NCI-H1436 (cell line): ENCODE measurements around the gene C21orf91.

Experiments
- DNase-seq: peaks from one replicate; lab custom pipeline; 2025; lab: John Stamatoyannopoulos, UW

The C21orf91 gene

GRCh38 chr21:17819114-17819876, at the start of gene C21orf91:
Gene C21orf91 (minus strand): TSS chr21:17819356. CDS start chr21:17818318, 1,038 bp downstream.
- DNase-seq: peak; percentile 84

GRCh38 chr21:17866590-17866989, 47.4 kb upstream of the C21orf91 start:
- DNase-seq: no peak

GRCh38 chr21:17859661-17860060, 40.5 kb upstream of the C21orf91 start:
- no peak for DNase-seq

- no peak for DNase-seq
Observed at GRCh38 chr21:17858747-17859146, 39.6 kb upstream of the C21orf91 start.

- DNase-seq: no peak
Observed at GRCh38 chr21:17854745-17855144, 35.6 kb upstream of the C21orf91 start.

- no peak for DNase-seq
Observed at GRCh38 chr21:17853393-17854275, 34.5 kb upstream of the C21orf91 start.

- no peak for DNase-seq
Observed at GRCh38 chr21:17848228-17848627, 29.1 kb upstream of the C21orf91 start.

GRCh38 chr21:17841103-17841502, 21.9 kb upstream of the C21orf91 start:
- no peak for DNase-seq

GRCh38 chr21:17834639-17835354, 15.6 kb upstream of the C21orf91 start:
- no peak for DNase-seq

- no peak for DNase-seq
Observed at GRCh38 chr21:17829472-17829871, 10.3 kb upstream of the C21orf91 start.

GRCh38 chr21:17828223-17828622, 9.1 kb upstream of the C21orf91 start:
- no peak for DNase-seq

- no peak for DNase-seq
Observed at GRCh38 chr21:17823846-17824245, 4.7 kb upstream of the C21orf91 start.

GRCh38 chr21:17821121-17821520, 2.0 kb upstream of the C21orf91 start:
- DNase-seq: no peak

- DNase-seq: peak; percentile 48
Observed at GRCh38 chr21:17819877-17820229, 697 bp upstream of the C21orf91 start.

- peak; percentile 7 for DNase-seq
Observed at GRCh38 chr21:17818186-17819113, 706 bp downstream of the C21orf91 start.

- DNase-seq: no peak
Observed at GRCh38 chr21:17813353-17813752, 5.8 kb downstream of the C21orf91 start.

GRCh38 chr21:17805966-17806365, 13.2 kb downstream of the C21orf91 start:
- DNase-seq: no peak

GRCh38 chr21:17803536-17803935, 15.6 kb downstream of the C21orf91 start:
- DNase-seq: no peak

- no peak for DNase-seq
Observed at GRCh38 chr21:17802572-17802971, 16.6 kb downstream of the C21orf91 start.

- no peak for DNase-seq
Observed at GRCh38 chr21:17799414-17800164, 19.6 kb downstream of the C21orf91 start.

- DNase-seq: no peak
Observed at GRCh38 chr21:17798796-17799195, 20.4 kb downstream of the C21orf91 start.
